ENCODE results near the gene CHKA. TPM values are rescaled to one million over a fixed set of nuclear protein-coding genes. Genes with fewer than 3 reads are reported as not detected.

Gene CHKA
- total RNA-seq, 1 experiment from 2014 or later, result 63.0 TPM

- WGBS (ENCODE audit: extremely low coverage, insufficient read length, low lambda C conversion rate), result no CpG with 5 or more reads among the region's 9 CpGs
- H3K23me2 ChIP-seq (ENCODE audit: insufficient read length, low read depth, low read length, poor library complexity, severe bottlenecking), result no peaks in the 10 kb centered on the region
- no peak overlapping the region for H3K27ac Mint-ChIP-seq
- H2BK20ac ChIP-seq (ENCODE audit: low read depth, low read length, poor library complexity, severe bottlenecking), result no peak overlapping the region
- peaks cover 0 to 4% of the 10 kb centered on the region in 2 experiments; a peak in 2 of 4 replicates for H3K4me1 Mint-ChIP-seq
- H3K23ac ChIP-seq (ENCODE audit: insufficient read length, low read depth, low read length), result no peak overlapping the region
- no peak overlapping the region for H3K4me2 ChIP-seq (ENCODE audit: insufficient read depth, insufficient read length, low read length)
- no peaks in the 10 kb centered on the region for H3K27me3 Mint-ChIP-seq (ENCODE audit: low read depth)
- no peak overlapping the region for H2BK5ac ChIP-seq (ENCODE audit: insufficient read length, low read length)
- no peaks in the 10 kb centered on the region for H3K79me1 ChIP-seq (ENCODE audit: insufficient read depth, low read depth, low read length, poor library complexity, severe bottlenecking)
- H3K56ac ChIP-seq (ENCODE audit: insufficient read length, low read depth, low read length), result no peak overlapping the region
- no peak overlapping the region for H3K4me3 Mint-ChIP-seq
- H2BK120ac ChIP-seq (ENCODE audit: low read depth, low read length, poor library complexity, severe bottlenecking), result no peak overlapping the region
- H2AFZ ChIP-seq (ENCODE audit: low read length), result no peak overlapping the region
- H3K4me1 ChIP-seq (ENCODE audit: insufficient read depth, low read length), result no peaks in the 10 kb centered on the region
- DNase-seq, result no peak
- H3K18ac ChIP-seq (ENCODE audit: insufficient read length, low read depth, low read length), result no peak overlapping the region
- H3K9me3 Mint-ChIP-seq, result peaks cover 6 to 7% of the 10 kb centered on the region in 2 experiments; a peak in 4 of 5 replicates
- H3K14ac ChIP-seq (ENCODE audit: insufficient read depth, low read length), result no peak overlapping the region; the same call in 1 of the 2 replicates
- H3K27me3 ChIP-seq (ENCODE audit: insufficient read depth, low read length), result no peaks in the 10 kb centered on the region
- no peaks in the 10 kb centered on the region for H3K9me3 ChIP-seq (ENCODE audit: control insufficient read depth, low read depth, low read length)
- peaks cover 2 to 7% (median 3%) of the 10 kb centered on the region in 3 experiments; a peak in 5 of 7 replicates for H3K36me3 Mint-ChIP-seq (ENCODE audit: insufficient read depth in 1 of 3, low read depth in 3 of 3)
- no peak overlapping the region for H3K4ac ChIP-seq (ENCODE audit: low read depth, low read length)
- H3K9ac ChIP-seq (ENCODE audit: extremely low read depth, insufficient read length, low read length), result no peak overlapping the region
- TF ChIP-seq, protein P1, sequence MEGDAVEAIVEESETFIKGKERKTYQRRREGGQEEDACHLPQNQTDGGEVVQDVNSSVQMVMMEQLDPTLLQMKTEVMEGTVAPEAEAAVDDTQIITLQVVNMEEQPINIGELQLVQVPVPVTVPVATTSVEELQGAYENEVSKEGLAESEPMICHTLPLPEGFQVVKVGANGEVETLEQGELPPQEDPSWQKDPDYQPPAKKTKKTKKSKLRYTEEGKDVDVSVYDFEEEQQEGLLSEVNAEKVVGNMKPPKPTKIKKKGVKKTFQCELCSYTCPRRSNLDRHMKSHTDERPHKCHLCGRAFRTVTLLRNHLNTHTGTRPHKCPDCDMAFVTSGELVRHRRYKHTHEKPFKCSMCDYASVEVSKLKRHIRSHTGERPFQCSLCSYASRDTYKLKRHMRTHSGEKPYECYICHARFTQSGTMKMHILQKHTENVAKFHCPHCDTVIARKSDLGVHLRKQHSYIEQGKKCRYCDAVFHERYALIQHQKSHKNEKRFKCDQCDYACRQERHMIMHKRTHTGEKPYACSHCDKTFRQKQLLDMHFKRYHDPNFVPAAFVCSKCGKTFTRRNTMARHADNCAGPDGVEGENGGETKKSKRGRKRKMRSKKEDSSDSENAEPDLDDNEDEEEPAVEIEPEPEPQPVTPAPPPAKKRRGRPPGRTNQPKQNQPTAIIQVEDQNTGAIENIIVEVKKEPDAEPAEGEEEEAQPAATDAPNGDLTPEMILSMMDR (conservative IDR thresholded peaks at IDR 0.05), result no peak
- H2BK12ac ChIP-seq (ENCODE audit: insufficient read length, low read depth, low read length), result no peak overlapping the region
- no peak overlapping the region for H4K8ac ChIP-seq (replicated peaks; ENCODE audit: insufficient read length, low read depth, low read length)
- no peaks in the 10 kb centered on the region for H4K20me1 ChIP-seq (ENCODE audit: control insufficient read depth, insufficient read depth, insufficient read length)
- no peak overlapping the region for H3T11ph ChIP-seq (ENCODE audit: low read length)
- H3K79me2 ChIP-seq (ENCODE audit: insufficient read depth, low read length), result no peaks in the 10 kb centered on the region
- no peak overlapping the region for H3K27ac ChIP-seq (ENCODE audit: insufficient read length, low read depth, low read length)
- no peak overlapping the region for H2AK5ac ChIP-seq (ENCODE audit: insufficient read length, low read length)
- H4K5ac ChIP-seq (ENCODE audit: insufficient read length, low read depth, low read length), result no peak overlapping the region
- no peak overlapping the region for H4K91ac ChIP-seq (ENCODE audit: insufficient read length, low read depth, low read length)
- H2BK15ac ChIP-seq (ENCODE audit: low read depth, low read length), result no peak overlapping the region
Observed at GRCh38 chr11:68140496-68141245, 19.5 kb upstream of the CHKA start.

Measured in H9 (cell line).